Endothelial cell of umbilical vein (primary cell): ENCODE results near the gene TMEM167A. TPM values are rescaled to one million over a fixed set of nuclear protein-coding genes. Genes with fewer than 3 reads are reported as not detected.

Experiments used
- BruUV-seq: library from RNA; stranded (reverse); fragments of 400-500 nt; replicated peaks from 2 replicates; lab custom pipeline; 2021; lab: Mats Ljungman, UMichigan
- CTCF ChIA-PET: fragments of 300-600, 350-600 bp; sonication (Branson Sonifier 250); formaldehyde crosslinking; loops from one replicate; lab custom pipeline; 2021; ENCODE audit warnings: antibody characterized with exemption, inconsistent platforms; lab: Charles Lee
- POLR2A ChIA-PET: fragments of 300-600, 350-600 bp; sonication (Branson Sonifier 250); formaldehyde crosslinking; loops from one replicate; lab custom pipeline; 2021; ENCODE audit warnings: antibody characterized with exemption, inconsistent platforms; lab: Charles Lee
- DNase-seq: peaks from one replicate; pipeline ENCODE4 v3.0.0-alpha.2; 2011; ENCODE audit warnings: low read depth, low spot score
- FAIRE-seq: peaks from 2 replicates; lab custom pipeline; 2011; peaks lifted over from hg19 to GRCh38; lab: Jason Lieb, UNC
- H2AFZ ChIP-seq: 2 replicates; pipeline ENCODE4 v1.6.0; 2012; ENCODE audit warnings: low read depth, low read length, control low read depth, inconsistent platforms
- H3K27ac ChIP-seq: 2 replicates; pipeline ENCODE4 v1.5.1; 2011; ENCODE audit warnings: low read depth, mild to moderate bottlenecking, control low read depth, low read length, moderate library complexity; ENCODE audit not compliant: insufficient read depth
- H3K27me3 ChIP-seq, 2 experiments: 2 replicates each; pipeline versions ENCODE4 v1.6.0 to v1.6.1; 2011; ENCODE audit warnings: low read length in 2 of 2, mixed read lengths in 1 of 2; ENCODE audit not compliant: control insufficient read depth in 2 of 2, insufficient read depth in 2 of 2
- H3K36me3 ChIP-seq, 2 experiments: 2 replicates in 1 of 2; 3 replicates in 1 of 2; pipeline ENCODE4 v1.5.1; 2011; ENCODE audit warnings: low read length in 2 of 2, mild to moderate bottlenecking in 1 of 2, moderate library complexity in 1 of 2; ENCODE audit not compliant: control insufficient read depth in 2 of 2, insufficient read depth in 2 of 2; ENCODE audit errors: extremely low read depth in 1 of 2
- H3K4me1 ChIP-seq: 3 replicates; pipeline ENCODE4 v1.5.1; 2011; ENCODE audit warnings: mild to moderate bottlenecking, low read length; ENCODE audit not compliant: control insufficient read depth, insufficient read depth; ENCODE audit errors: extremely low read depth
- H3K4me2 ChIP-seq: 2 replicates; pipeline ENCODE4 v1.6.1; 2011; ENCODE audit warnings: low read length, control low read depth, mixed read lengths; ENCODE audit not compliant: insufficient read depth
- H3K4me3 ChIP-seq, 3 experiments: fragments of 200-600 bp in 1 of 3; sonication (generic), shearing (Covaris generic) in 1 of 3; replicated peaks in 1 of 3; 2 replicates each; pipeline ENCODE4 v1.5.1; 2011 to 2016; ENCODE audit warnings: control low read depth in 3 of 3, low read length in 3 of 3, mild to moderate bottlenecking in 2 of 3, inconsistent platforms in 1 of 3, low read depth in 1 of 3, moderate library complexity in 1 of 3; ENCODE audit not compliant: insufficient read depth in 1 of 3
- H3K79me2 ChIP-seq: 2 replicates; pipeline ENCODE4 v1.6.0; 2012; ENCODE audit warnings: low read length, inconsistent platforms; ENCODE audit not compliant: control insufficient read depth, insufficient read depth
- H3K9ac ChIP-seq: replicated peaks from 2 replicates; pipeline ENCODE3; 2011; ENCODE audit warnings: low read length, control low read depth; ENCODE audit not compliant: insufficient read depth; ENCODE audit errors: extremely low read depth
- H3K9me1 ChIP-seq: replicated peaks from 3 replicates; pipeline ENCODE4 v1.6.0; 2011; ENCODE audit warnings: mild to moderate bottlenecking, low read length; ENCODE audit not compliant: control insufficient read depth, insufficient read depth; ENCODE audit errors: extremely low read depth
- H3K9me3 ChIP-seq: replicated peaks from 2 replicates; pipeline ENCODE4 v1.5.1; 2012; ENCODE audit warnings: low read length, inconsistent platforms; ENCODE audit not compliant: control insufficient read depth, insufficient read depth
- H4K20me1 ChIP-seq: replicated peaks from 2 replicates; pipeline ENCODE3; 2011; ENCODE audit warnings: mild to moderate bottlenecking, low read length; ENCODE audit not compliant: control insufficient read depth, insufficient read depth; ENCODE audit errors: extremely low read depth
- EZH2 ChIP-seq: IDR thresholded peaks from 2 replicates; pipeline ENCODE4 v1.6.1; 2012; ENCODE audit warnings: borderline replicate concordance, low read depth, mild to moderate bottlenecking, moderate library complexity, low read length, inconsistent platforms; ENCODE audit not compliant: severe bottlenecking
- FOS ChIP-seq: IDR thresholded peaks from 2 replicates; pipeline ENCODE4 v1.6.1; 2011; ENCODE audit warnings: mild to moderate bottlenecking, low read length, moderate library complexity, borderline replicate concordance; ENCODE audit not compliant: insufficient read depth
- GATA2 ChIP-seq: IDR thresholded peaks from 2 replicates; pipeline ENCODE4 v1.7.0; 2011; ENCODE audit warnings: low read depth, mild to moderate bottlenecking, moderate library complexity, mixed read lengths, low read length; ENCODE audit not compliant: insufficient read length, insufficient read depth
- JUN ChIP-seq: IDR thresholded peaks from 2 replicates; pipeline ENCODE4 v1.6.1; 2011; ENCODE audit warnings: borderline replicate concordance, low read depth; ENCODE audit not compliant: insufficient read length, insufficient read depth
- MYC ChIP-seq: IDR thresholded peaks from one replicate; pipeline ENCODE4 v1.6.1; 2011; ENCODE audit warnings: mild to moderate bottlenecking, low read depth, low read length
- POLR2A ChIP-seq: IDR thresholded peaks from 2 replicates; pipeline ENCODE4 v1.6.1; 2012; ENCODE audit warnings: low read depth, mild to moderate bottlenecking, control low read depth, low read length
- POLR2AphosphoS5 ChIP-seq: IDR thresholded peaks from 2 replicates; pipeline ENCODE4 v1.6.1; 2012; ENCODE audit warnings: low read depth, mild to moderate bottlenecking, control low read depth, low read length, moderate library complexity; ENCODE audit not compliant: insufficient read depth
- dilution Hi-C: fragments of 300-500 bp; cut with MboI; formaldehyde crosslinking; loops from one replicate; pipeline ENCODE4 v1.15.0; 2019; ENCODE audit warnings: low sequenced_read_pairs; ENCODE audit not compliant: extremely low pct_ligation_motif_present
- intact Hi-C: fragments of 100-400 bp; cut with micrococcal nuclease; formaldehyde crosslinking; loops from one replicate; pipeline ENCODE4 v1.10.0; 2022
- polyA plus RNA-seq, 4 experiments: library from polyadenylated mRNA; depleted of rRNA in 3 of 4; stranded (reverse) in 3 of 4; unstranded in 1 of 4; fragments of >200 nt; gene quantifications; 2 replicates each; pipeline versions ENCODE4 v1.2.1 to v1.2.3, GENCODE V29; 2011 to 2012; ENCODE audit warnings: missing spikeins in 1 of 4
- total RNA-seq: library from RNA; stranded (reverse); gene quantifications from 2 replicates; pipeline ENCODE4 v1.2.3, GENCODE V29; 2021
- TF ChIP-seq, protein P1 (sequence below), 2 donors: IDR thresholded peaks; 1 replicate in 1 of 2; 2 replicates in 1 of 2; pipeline ENCODE4 v1.5.1; 2011; ENCODE audit warnings: low read length in 2 of 2, mild to moderate bottlenecking in 2 of 2, moderate library complexity in 2 of 2, control low read depth in 1 of 2, inconsistent platforms in 1 of 2, low read depth in 1 of 2; ENCODE audit not compliant: insufficient read depth in 1 of 2; ENCODE audit errors: extremely low read depth in 1 of 2
- TF ChIP-seq, protein P2 (sequence below): IDR thresholded peaks from 2 replicates; pipeline ENCODE4 v1.6.1; 2011; ENCODE audit not compliant: insufficient read depth, insufficient read length

TMEM167A gene
- total and polyA plus RNA-seq, 2 donors (not counting 3 experiments of a cell fraction or from before 2014, with no cell fraction given), result 20.2 to 64.4 TPM

DNA sequence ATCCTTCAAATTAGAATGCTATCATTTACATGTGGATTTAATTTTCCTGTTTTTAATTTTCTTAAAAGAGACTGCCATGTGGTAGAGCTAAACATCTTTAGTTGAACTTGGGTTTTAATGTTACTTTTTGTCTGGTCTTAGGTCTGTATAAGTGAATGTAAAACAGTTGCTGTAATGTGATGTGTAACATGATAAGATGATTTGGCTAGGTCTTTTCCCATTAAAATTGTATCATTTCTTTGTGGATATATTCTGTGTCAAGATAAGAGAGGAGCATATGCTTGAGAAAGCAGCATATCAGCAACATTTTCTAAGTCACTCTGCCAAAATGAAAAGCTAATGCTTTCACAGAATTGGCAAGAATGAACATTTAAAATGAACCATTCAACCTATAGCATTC, 18.5 kb downstream of the TMEM167A start:
- H3K79me2 ChIP-seq, result peaks cover 14% of the 10 kb centered on the region
- ChIA-PET POLR2A (no interaction called here), CTCF (interaction anchor here (3.1 kb wide), 1 partner anchor 10 kb away, joined by 8 read pairs; no protein-coding TSS in a partner anchor)
- BruUV-seq, result no TSS peak
- intact Hi-C loops (no loop called here), dilution Hi-C loops (no loop called here)
- H3K9me1 ChIP-seq, result no peaks in the 10 kb centered on the region
- H3K27ac ChIP-seq, result no peak overlapping the region
- no peak overlapping the region for H3K4me2 ChIP-seq
- H2AFZ ChIP-seq, result no peak overlapping the region
- DNase-seq (no peak), FAIRE-seq (no peak)
- H4K20me1 ChIP-seq, result no peaks in the 10 kb centered on the region
- H3K27me3 ChIP-seq, result no peaks in the 10 kb centered on the region
- no peak for TF ChIP-seq GATA2
- TF ChIP-seq JUN, result no peak
- no peak for TF ChIP-seq POLR2AphosphoS5
- TF ChIP-seq EZH2, result no peak
- H3K9ac ChIP-seq, result no peak overlapping the region
- no peaks in the 10 kb centered on the region for H3K9me3 ChIP-seq
- no peak overlapping the region for H3K4me3 ChIP-seq
- no peaks in the 10 kb centered on the region for H3K4me1 ChIP-seq
- H3K36me3 ChIP-seq, result peaks cover 0 to 5% of the 10 kb centered on the region in 2 experiments

DNA sequence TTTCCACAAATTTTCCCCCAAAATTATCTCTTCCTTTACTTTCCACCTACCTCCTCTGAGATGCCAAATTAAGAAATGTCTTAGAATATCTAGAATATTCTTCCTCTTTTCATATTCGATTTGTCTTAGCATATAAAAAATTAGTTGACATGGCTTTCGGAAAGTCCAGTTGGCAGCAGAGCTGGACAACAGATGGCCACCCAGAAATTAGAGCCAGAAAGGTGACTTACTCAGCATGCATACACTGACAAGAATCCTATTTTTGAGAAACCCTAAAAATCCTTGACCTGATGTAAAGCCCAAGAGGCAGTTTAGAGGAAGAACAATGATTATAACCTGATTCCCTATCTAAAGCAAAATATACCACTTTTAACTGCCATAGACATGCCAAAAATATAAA, 22.0 kb downstream of the TMEM167A start:
- intact Hi-C loops, result no loop called here
- ChIA-PET POLR2A (no interaction called here), CTCF (interaction anchor here (1.2 to 1.3 kb wide), 2 partner anchors 35 to 418 kb away, joined by 3 read pairs; no protein-coding TSS in a partner anchor)
- dilution Hi-C loops, result no loop called here
- Histone ChIP-seq H3K27ac (no peak overlapping the region), H3K79me2 (no peaks in the 10 kb centered on the region), H4K20me1 (no peaks in the 10 kb centered on the region), H2AFZ (no peak overlapping the region), H3K4me2 (no peak overlapping the region), H3K9ac (no peak overlapping the region), H3K36me3 (peaks cover 0 to 4% of the 10 kb centered on the region in 2 experiments), H3K9me3 (no peaks in the 10 kb centered on the region), H3K4me1 (no peaks in the 10 kb centered on the region), H3K27me3 (no peaks in the 10 kb centered on the region), H3K4me3 (no peak overlapping the region), H3K9me1 (no peaks in the 10 kb centered on the region)
- BruUV-seq, result TSS peak; percentile 6
- FAIRE-seq (no peak), DNase-seq (no peak)
- no peak for TF ChIP-seq FOS
- no peak for TF ChIP-seq EZH2
- TF ChIP-seq, protein P1, sequence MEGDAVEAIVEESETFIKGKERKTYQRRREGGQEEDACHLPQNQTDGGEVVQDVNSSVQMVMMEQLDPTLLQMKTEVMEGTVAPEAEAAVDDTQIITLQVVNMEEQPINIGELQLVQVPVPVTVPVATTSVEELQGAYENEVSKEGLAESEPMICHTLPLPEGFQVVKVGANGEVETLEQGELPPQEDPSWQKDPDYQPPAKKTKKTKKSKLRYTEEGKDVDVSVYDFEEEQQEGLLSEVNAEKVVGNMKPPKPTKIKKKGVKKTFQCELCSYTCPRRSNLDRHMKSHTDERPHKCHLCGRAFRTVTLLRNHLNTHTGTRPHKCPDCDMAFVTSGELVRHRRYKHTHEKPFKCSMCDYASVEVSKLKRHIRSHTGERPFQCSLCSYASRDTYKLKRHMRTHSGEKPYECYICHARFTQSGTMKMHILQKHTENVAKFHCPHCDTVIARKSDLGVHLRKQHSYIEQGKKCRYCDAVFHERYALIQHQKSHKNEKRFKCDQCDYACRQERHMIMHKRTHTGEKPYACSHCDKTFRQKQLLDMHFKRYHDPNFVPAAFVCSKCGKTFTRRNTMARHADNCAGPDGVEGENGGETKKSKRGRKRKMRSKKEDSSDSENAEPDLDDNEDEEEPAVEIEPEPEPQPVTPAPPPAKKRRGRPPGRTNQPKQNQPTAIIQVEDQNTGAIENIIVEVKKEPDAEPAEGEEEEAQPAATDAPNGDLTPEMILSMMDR (IDR thresholded peaks at IDR 0.05; ENCODE audit: extremely low read depth in 1 of 2, insufficient read depth in 1 of 2, low read depth in 1 of 2, low read length in 2 of 2), result no peak
- no peak for TF ChIP-seq POLR2AphosphoS5
- no peak for TF ChIP-seq GATA2
- TF ChIP-seq JUN, result no peak
- TF ChIP-seq, protein P2, sequence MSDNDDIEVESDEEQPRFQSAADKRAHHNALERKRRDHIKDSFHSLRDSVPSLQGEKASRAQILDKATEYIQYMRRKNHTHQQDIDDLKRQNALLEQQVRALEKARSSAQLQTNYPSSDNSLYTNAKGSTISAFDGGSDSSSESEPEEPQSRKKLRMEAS, result no peak
- no peak for TF ChIP-seq POLR2A
- no peak for TF ChIP-seq MYC
